Hypothalamus (tissue), 51 donors: ENCODE data around the gene PIEZO1.
"Not testable (repeated sequence)": the region's sequence is repeated elsewhere in the genome, so short reads cannot be mapped to it uniquely, and the experiment has no call there.

ENCODE experiments used
- DNase-seq, 51 donors: peaks; one replicate each; lab custom pipeline; 2025; lab: John Stamatoyannopoulos, UW

PIEZO1 gene

DNA sequence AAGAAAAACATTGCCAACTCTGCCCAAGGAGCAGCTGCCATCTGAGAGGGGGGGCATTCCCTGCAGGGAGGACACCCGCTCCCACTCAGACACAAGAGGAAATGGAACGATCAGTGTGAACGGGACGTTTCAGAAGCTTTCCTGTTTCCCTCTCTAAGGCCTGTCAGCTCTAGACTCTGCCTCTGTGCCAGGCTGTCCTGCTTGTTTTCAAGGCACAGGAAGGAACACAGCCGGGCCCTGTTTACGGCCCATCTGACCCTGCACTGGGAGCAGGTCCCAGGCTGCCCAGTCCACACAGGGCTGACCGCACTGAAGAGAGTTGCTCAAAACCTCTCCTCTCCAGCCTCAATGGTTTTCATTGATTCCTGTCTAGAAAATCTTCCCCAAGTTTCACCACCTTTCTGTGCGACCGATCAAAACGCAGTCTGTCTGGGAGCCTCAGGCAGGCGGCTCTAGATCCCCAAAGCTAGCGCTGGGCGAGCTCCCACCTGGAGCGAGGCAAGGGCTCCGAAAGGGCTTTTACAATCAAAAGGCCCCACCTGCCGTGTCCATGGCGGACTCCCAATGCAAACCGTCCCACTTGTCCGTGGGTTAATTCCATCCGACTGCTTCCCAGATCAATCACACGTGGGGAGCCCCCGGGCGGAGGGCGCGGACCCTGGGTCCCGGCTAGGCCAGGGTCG lies 1.5 kb downstream of the PIEZO1 start:
- peak in 39 of 51 donors; percentile 16 to 83 (median 55) for DNase-seq

DNA sequence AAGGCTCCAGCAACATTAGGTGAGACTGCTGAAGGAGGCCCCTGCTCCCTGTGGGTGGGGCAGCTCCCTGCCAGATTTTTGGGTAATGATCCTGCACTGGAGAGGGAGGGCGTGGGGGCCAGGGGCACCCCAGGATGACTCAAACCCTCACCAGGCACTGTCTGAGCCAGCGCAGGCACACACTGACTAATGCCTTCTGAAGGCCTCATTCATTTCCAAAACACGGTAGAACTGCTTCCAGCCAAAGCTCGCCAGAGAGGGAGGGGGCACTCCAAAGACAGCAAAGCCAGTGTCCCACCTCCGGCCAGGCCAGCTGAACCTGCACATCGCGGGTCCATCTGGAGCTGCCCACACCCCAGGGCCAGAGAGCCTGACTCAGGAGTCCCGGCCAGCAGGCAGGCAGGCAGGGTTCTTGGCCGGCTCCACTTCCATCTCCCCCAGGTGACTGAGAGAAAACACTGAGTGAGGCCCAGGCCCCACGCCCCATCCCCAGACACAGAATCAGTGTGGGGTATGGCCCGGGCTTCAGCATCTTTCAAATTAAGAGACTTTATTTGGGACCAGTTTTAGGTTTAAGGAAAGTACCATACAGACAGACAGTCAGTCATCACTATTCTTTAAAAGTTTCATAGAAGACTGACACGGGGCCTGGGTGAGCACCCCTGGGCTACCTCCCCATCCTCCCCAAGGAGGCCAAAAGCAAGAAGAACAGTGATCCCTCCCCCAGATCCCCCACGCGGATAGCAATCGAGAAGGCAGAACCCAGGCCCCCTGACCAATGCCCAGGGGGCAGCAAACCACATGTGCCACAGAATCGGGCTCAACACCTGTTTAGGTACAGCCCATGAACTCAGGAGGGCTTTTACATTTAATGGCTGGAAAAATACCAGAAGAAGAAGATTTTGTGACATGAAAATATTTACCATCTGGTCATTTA lies 2.3 kb downstream of the PIEZO1 start:
- DNase-seq, result peak in 24 of 51 donors; percentile 9 to 76 (median 40)

DNA sequence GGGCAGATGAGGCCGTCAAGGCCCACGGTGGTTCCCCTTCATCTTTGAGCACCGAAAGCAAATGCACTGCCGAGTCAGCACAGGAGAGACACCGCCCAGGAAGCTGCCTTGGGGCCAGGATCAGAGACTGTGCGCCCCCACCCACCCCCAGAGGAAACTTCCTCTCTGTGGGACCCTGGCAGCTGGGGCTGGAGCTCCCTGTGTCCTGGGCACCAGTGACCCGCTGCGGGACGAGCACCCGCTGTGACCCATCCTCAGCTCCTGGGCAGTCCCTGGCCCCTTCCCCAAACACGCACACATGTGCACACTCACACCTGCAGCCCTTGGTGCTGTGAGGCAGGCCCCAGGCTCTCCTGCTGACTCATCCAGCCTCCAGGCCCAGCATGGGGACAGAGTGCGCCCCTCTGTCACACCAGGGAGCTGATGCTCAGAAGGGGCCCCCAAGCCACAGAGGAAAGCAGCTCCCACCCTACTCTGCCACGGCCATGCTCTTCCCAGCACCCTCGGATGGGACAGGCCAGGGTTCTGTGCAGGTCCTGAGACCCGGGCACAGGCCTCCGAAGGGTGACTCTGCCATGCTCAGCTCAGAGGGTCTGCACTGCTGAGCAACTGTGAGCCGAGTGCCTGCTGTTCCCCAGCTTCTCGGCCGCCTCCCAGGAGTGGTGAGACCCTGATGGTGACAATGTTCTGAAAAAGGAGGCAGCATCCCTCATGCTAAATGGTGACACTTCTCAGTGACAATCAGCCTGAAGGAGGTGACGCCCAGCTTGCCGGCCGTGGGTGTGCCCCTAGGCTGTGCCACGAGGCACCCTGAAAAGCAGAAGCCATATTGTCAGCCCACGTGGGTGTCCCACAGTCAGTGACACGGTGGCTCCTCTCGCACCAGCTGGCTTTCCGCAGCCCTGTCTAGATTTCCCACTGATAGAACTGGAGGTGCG lies 3.6 kb downstream of the PIEZO1 start:
- peak in 4 of 51 donors; percentile 11 to 27 (median 17) for DNase-seq

- DNase-seq, result no peak
These were observed 4.6 kb downstream of the PIEZO1 start for GRCh38 chr16:88780142-88781062.

- DNase-seq, result no peak
These were observed 5.4 kb downstream of the PIEZO1 start for GRCh38 chr16:88779406-88780141.

DNA sequence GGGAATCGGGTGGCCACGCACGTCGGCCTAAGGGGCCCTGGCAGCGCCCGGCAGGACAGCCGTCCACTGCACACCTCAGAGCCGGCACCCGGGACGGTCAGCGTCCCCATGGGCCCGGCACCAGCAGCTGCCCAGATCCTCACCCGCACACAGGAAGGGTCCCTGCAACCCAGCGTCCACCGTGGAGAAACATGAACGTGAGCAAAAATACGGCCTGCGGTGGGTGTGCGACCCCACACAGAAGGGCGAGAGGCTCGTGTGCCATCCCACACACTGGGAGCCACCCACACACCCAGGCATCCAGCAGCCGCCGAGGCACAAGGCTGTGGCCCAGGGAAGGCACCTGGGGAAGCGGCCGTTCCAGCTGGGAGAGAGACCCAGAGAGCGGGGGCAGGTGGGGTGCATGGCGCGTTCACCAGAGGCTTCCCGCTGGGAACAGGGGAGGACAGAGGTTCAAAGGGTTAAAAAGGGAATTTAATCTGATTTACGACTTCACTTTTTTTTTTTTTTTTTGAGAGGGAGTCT lies 6.4 kb downstream of the PIEZO1 start:
- DNase-seq, result no peak

GRCh38 chr16:88778271-88778525 lies 6.8 kb downstream of the PIEZO1 start:
- DNase-seq, result no peak

- no peak for DNase-seq
These were observed 7.3 kb downstream of the PIEZO1 start for GRCh38 chr16:88777471-88778270.

DNA sequence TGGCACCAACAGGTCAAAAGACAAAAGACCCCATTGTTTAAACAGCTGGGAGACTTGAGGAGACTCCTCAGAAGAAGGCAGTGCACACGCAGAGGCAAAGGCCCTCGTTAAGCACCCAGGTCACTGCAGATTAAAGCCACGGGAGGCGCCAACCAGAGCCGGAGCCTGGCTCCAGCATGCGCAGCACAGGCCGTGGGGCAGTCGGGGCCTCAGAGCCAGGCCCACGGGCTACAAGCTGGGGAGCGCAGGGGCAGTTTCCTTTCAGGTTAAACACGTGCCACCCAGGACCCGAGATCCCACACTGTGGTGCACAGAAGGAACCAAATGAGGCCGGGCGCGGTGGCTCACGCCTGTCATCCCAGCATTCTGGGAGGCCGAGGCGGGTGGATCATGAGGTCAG lies 9.2 kb downstream of the PIEZO1 start:
- no peak for DNase-seq

DNA sequence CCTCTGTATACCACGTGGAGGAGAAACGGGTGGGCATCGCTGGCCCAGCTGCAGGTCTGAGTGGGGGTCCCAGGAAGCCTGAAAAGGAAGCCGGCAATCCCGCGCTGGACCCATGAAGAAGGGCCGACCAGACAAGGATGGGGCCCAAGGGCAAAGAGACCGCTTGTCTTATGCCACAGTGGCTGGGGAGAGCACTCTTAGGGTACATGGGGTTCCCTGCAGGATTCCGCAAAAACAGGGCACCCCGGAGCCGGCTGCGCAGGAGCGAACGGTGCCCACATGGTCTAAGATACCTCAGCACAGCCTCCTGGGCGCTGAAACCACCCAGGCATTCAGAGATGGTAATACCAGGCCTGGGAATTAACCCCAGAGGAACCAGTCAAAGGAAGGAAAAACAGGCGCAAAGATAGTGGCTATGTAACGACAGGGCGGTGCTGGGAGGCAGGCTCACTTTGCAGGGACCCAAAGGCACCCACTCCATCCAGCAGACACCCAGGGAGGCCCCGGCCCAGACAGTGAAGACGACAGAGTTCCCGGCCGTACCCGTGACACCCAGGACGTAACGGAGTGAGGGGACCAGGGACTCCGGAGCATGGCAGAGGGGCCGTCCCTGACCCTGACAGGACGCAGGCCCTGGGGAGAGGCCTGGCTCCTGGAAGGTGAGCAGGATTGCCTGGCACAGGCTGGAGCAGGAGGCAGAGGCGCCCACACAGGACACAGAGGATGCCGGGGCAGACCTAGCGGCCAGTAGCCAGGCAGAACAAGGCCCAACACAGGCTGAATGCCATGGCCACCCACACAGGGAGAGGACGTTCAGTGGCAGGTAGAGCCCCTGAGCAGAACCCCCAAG lies 10.3 kb downstream of the PIEZO1 start:
- no peak for DNase-seq

DNA sequence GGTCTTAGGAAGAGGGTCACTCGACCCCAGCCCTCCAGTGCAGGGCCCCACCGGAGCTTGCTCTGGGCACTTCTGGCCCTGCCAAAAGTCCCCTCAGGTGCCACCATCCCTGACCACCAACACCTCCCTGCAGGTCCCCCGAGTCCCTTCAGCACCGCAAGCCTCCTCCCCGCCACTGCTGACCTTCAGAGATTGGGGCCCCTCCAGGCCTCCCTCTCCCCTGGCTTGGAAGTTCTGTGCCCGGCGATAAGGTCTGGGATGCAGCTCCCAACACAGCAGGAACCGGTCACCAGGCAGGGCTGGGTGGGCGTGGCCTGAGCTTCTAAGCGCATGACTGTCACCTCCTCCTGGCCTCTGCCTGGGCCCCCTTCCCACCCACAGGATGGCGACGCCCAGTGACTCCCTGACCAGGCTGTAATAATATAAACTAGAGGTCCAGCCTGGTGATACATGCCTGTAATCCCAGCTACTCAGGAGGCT lies 11.2 kb downstream of the PIEZO1 start:
- DNase-seq, result no peak

- DNase-seq, result peak in 22 of 51 donors; percentile 14 to 69 (median 36)
These were observed 11.9 kb downstream of the PIEZO1 start for GRCh38 chr16:88772871-88773811.

DNA sequence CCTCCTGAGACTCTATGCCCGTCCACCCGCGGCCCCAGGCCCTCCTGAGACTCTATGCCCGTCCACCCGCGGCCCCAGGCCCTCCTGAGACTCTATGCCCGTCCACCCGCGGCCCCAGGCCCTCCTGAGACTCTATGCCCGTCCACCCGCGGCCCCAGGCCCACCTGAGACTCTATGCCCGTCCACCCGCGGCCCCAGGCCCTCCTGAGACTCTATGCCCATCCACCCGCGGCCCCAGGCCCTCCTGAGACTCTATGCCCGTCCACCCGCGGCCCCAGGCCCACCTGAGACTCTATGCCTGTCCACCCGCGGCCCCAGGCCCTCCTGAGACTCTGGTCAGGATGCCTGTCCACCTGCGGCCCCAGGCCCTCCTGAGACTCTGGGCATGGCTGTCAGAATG lies 13.2 kb downstream of the PIEZO1 start:
- DNase-seq, result not testable (repeated sequence)

GRCh38 chr16:88771294-88771772 lies 13.7 kb downstream of the PIEZO1 start:
- DNase-seq, result no peak

DNA sequence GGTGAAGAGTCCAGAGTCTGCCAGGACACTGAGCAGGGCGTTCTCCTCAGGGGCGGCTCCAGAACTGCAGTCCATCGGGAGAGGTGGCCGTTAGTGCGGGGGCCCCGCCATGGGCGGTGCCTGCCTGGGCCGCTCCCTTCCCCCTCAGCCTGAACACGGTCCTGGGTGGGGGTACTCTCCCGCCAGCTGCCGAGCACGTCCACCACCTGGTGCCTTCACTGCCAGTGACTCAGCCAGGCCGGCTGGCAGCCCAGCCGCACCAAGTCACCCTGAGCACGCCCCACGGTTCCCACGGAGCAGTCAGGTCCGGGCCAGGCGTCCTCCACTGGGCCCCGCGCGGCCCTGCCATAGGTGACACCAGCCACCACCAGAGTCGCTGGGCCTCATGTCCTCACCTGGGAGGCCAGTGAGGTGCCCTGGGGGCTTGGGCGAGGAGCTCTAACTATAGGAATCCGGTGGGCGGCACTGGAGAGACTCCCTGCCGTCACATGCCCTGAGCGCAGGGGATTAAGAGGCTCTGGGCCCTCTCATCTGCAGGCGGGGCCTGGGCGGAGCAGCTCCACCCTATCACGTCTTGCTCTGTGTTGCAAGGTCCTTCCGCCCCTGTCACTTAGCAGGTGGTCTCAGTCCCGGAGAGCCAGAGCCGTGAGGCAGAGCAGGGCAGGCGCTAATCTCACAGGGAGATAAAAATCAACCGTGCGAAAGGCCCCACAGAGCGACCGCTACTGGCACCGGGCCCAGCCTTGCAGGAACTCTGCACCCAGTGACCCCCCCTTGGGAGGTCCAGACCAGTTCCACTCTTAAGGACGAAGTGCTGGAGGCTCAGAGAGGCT lies 14.3 kb downstream of the PIEZO1 start:
- DNase-seq, result peak in 6 of 51 donors; percentile 16 to 34 (median 22)
